ENCODE results near the gene RAET1L.

Gene RAET1L

DNA sequence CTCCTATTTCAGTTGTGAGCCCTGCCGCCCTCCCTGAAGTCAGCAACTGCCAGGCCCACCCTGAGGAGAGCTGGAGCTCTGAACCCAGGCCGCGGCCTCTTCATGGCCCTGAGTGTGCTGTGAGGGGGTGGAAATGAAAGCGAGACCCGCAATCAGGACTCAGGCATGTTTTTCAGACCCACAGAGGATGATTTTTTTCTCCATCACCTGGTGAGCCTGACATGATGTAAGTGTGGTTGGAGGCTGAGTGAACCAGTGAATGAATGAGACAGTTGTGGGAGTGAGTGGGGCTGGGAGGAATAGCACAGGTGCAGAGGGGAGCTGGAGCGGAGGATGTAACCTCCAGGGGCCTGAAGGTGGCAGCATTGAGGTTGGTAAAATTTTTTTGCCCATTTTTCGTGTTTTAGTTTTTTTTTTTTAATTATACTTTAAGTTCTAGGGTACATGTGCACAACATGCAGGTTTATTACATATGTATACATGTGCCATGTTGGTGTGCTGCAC, 18.3 kb downstream of the RAET1L start:
- no peaks in the 10 kb centered on the region for H3K9me3 ChIP-seq (ENCODE audit: insufficient read depth, low read length, severe bottlenecking)
- H3K4me1 ChIP-seq (ENCODE audit: insufficient read depth, low read length): peaks cover 21% of the 10 kb centered on the region
- H3K4me2 ChIP-seq (ENCODE audit: insufficient read depth, low read length): no peak overlapping the region
- no peak overlapping the region for H2AFZ ChIP-seq (ENCODE audit: low read depth, low read length)
- no peak overlapping the region for H3K9ac ChIP-seq (ENCODE audit: low read depth, low read length)
- no peak overlapping the region for H3K27ac ChIP-seq (ENCODE audit: low read length)
- H4K20me1 ChIP-seq (ENCODE audit: insufficient read depth, low read length): peaks cover 6% of the 10 kb centered on the region
- peak; percentile 33; the same call in 2 of the 3 replicates for ATAC-seq (ENCODE audit: insufficient read depth, low read depth)
- H3K36me3 ChIP-seq (ENCODE audit: insufficient read depth, low read length): no peaks in the 10 kb centered on the region
- no peak overlapping the region for H3K4me3 ChIP-seq (ENCODE audit: low read depth in 1 of 2, low read length in 2 of 2)
- peaks cover 13% of the 10 kb centered on the region for H3K27me3 ChIP-seq (ENCODE audit: insufficient read depth, low read length, poor library complexity)
- DNase-seq: peak; percentile 60
- TF ChIP-seq EZH2 (IDR thresholded peaks at IDR 0.05; ENCODE audit: borderline replicate concordance, low read depth, low read length, severe bottlenecking): no peak
- TF ChIP-seq, protein P1, sequence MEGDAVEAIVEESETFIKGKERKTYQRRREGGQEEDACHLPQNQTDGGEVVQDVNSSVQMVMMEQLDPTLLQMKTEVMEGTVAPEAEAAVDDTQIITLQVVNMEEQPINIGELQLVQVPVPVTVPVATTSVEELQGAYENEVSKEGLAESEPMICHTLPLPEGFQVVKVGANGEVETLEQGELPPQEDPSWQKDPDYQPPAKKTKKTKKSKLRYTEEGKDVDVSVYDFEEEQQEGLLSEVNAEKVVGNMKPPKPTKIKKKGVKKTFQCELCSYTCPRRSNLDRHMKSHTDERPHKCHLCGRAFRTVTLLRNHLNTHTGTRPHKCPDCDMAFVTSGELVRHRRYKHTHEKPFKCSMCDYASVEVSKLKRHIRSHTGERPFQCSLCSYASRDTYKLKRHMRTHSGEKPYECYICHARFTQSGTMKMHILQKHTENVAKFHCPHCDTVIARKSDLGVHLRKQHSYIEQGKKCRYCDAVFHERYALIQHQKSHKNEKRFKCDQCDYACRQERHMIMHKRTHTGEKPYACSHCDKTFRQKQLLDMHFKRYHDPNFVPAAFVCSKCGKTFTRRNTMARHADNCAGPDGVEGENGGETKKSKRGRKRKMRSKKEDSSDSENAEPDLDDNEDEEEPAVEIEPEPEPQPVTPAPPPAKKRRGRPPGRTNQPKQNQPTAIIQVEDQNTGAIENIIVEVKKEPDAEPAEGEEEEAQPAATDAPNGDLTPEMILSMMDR (IDR thresholded peaks at IDR 0.05; ENCODE audit: borderline replicate concordance, extremely low read depth, low read length, poor library complexity, severe bottlenecking): peak; percentile 68
- H3K79me2 ChIP-seq (ENCODE audit: insufficient read depth, low read length): peaks cover 5% of the 10 kb centered on the region

DNA sequence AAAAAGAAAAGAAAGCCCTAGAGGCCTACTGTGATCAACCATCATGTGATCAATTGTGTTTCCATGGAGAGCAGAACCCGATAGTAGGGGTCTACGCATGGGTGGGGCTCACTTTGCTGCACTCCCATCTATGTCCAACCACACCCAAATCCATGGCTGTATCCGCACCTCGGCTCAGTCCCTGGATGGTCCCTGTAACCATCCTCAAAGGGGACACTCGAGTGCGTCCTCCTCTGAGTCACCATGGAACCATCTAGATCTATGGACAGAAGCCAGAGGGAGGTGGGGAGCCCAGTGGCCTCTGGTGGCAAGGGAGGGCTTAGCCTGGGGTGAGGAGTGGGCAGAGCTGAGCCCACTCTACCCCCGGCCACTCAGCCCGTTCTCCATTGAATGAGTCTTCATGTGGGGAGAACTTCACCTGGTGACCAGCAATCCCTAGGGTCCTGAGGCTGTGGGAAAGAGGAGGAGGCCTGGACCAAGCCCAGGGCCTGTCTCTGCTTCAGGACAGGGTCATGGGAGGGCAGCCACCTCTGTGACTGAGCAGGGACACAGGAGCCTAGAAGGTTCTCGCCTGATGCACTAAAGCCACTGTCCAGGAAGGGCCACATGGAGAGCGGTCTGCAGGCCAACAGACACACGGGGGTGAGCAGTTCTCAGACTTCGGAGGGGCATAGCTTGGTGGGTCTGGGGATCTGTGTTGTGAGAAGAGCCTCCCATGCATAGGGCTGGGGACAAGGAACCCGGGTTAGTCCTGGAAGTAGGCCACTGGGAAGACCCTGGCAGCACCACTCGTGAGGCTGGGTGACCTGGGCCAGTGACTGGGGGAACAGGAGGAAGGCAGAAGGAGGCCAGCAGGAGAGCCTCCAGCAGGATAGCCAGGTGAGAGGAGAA, 19.3 kb downstream of the RAET1L start:
- no peak for DNase-seq
- Histone ChIP-seq H2AFZ (ENCODE audit: low read depth, low read length) (peak overlapping the region; percentile 99), H3K9ac (ENCODE audit: low read depth, low read length) (peak overlapping the region; percentile 72), H3K27me3 (ENCODE audit: insufficient read depth, low read length, poor library complexity) (peaks cover 7% of the 10 kb centered on the region), H3K4me3 (ENCODE audit: low read depth in 1 of 2, low read length in 2 of 2) (peak overlapping the region in 1 of 2 experiments; percentile 92; a peak in 2 of 4 replicates), H3K27ac (ENCODE audit: low read length) (no peak overlapping the region), H4K20me1 (ENCODE audit: insufficient read depth, low read length) (peaks cover 6% of the 10 kb centered on the region), H3K36me3 (ENCODE audit: insufficient read depth, low read length) (no peaks in the 10 kb centered on the region), H3K9me3 (ENCODE audit: insufficient read depth, low read length, severe bottlenecking) (no peaks in the 10 kb centered on the region), H3K4me1 (ENCODE audit: insufficient read depth, low read length) (peaks cover 21% of the 10 kb centered on the region), H3K4me2 (ENCODE audit: insufficient read depth, low read length) (peak overlapping the region; percentile 99), H3K79me2 (ENCODE audit: insufficient read depth, low read length) (peaks cover 5% of the 10 kb centered on the region)
- ATAC-seq (ENCODE audit: insufficient read depth, low read depth): no peak
- no peak for TF ChIP-seq EZH2 (IDR thresholded peaks at IDR 0.05; ENCODE audit: borderline replicate concordance, low read depth, low read length, severe bottlenecking)
- TF ChIP-seq, protein P1 (IDR thresholded peaks at IDR 0.05; ENCODE audit: borderline replicate concordance, extremely low read depth, low read length, poor library complexity, severe bottlenecking): peak; percentile 2

DNA sequence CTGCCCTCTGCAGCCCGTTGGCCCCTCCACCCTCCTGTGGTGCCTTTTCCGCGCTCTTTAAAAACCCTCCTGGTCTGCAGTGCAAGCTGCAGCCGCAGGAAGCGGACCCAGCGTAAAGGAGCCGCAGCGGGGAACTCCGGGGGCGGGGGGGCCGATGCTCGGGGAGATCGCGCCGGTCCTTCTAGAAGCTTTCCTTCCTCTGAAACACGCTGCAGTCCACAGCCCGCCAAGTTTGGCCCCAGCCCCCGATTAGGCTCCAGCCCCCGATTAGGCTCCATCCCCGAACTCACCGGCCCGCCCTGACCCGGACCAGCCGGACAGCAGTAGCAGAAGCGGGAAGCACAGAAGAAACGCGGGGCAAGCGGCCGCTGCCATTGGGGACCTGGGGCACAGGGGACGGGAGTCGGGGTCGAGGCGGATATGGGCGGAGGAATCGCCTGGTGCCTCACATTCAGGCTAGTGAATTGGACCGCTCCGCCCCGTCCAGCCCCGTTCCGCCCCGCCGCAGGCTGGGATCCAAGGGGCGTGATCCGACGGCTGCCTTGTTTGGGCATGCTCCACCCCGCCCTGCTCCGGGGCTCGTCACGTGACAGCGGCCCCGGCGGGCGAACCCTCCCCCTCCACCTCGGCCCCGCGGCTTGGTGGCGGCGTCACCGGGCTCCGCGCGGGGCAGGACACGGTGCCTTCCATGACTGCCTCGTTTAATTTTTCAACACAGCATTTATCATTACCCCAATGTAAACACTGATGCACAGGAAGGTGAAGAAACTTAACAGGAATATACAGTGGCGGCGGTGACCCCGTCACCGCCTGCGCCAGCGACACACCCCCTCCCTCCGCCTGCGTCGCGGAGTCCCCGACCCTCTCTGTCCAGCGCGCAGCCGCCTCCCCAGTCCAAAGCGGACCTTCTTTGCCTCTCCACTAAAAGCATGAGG, 20.3 kb downstream of the RAET1L start:
- Histone ChIP-seq H2AFZ (ENCODE audit: low read depth, low read length) (peak overlapping the region; percentile 99), H3K36me3 (ENCODE audit: insufficient read depth, low read length) (no peaks in the 10 kb centered on the region), H3K27ac (ENCODE audit: low read length) (peak overlapping the region; percentile 83), H3K4me3 (ENCODE audit: low read depth in 1 of 2, low read length in 2 of 2) (peak overlapping the region; percentile 58 to 92), H3K27me3 (ENCODE audit: insufficient read depth, low read length, poor library complexity) (peaks cover 4% of the 10 kb centered on the region), H3K9me3 (ENCODE audit: insufficient read depth, low read length, severe bottlenecking) (no peaks in the 10 kb centered on the region), H3K9ac (ENCODE audit: low read depth, low read length) (peak overlapping the region; percentile 72), H3K4me1 (ENCODE audit: insufficient read depth, low read length) (peaks cover 21% of the 10 kb centered on the region), H4K20me1 (ENCODE audit: insufficient read depth, low read length) (peaks cover 6% of the 10 kb centered on the region), H3K4me2 (ENCODE audit: insufficient read depth, low read length) (peak overlapping the region; percentile 99), H3K79me2 (ENCODE audit: insufficient read depth, low read length) (peaks cover 5% of the 10 kb centered on the region)
- TF ChIP-seq EZH2 (IDR thresholded peaks at IDR 0.05; ENCODE audit: borderline replicate concordance, low read depth, low read length, severe bottlenecking): no peak
- TF ChIP-seq, protein P1 (IDR thresholded peaks at IDR 0.05; ENCODE audit: borderline replicate concordance, extremely low read depth, low read length, poor library complexity, severe bottlenecking): peak; percentile 26
- ATAC-seq (ENCODE audit: insufficient read depth, low read depth) (peak; percentile 92), DNase-seq (peak; percentile 96)
